ENCODE results near the gene MACO1. TPM values are rescaled to one million over a fixed set of nuclear protein-coding genes. Genes with fewer than 3 reads are reported as not detected.

The MACO1 gene
- total RNA-seq, 2 donors from 2014 or later, result 17.7 to 28.2 TPM

- no peak for DNase-seq
Observed at GRCh38 chr1:25533775-25534409, 103.2 kb downstream of the MACO1 start.

GRCh38 chr1:25534410-25534788 is 103.7 kb downstream of the MACO1 start:
- Histone ChIP-seq H3K4me1 (no peaks in the 10 kb centered on the region), H3K27me3 (no peaks in the 10 kb centered on the region), H3K9ac (ENCODE audit: low read depth in 2 of 2, low read length in 2 of 2) (no peak overlapping the region), H3K27ac (no peak overlapping the region), H3K36me3 (no peaks in the 10 kb centered on the region), H3K4me3 (no peak overlapping the region), H3K9me3 (no peaks in the 10 kb centered on the region)
- no peak for DNase-seq
- intact Hi-C loops (cut with DNase I), result no loop called here
- TF ChIP-seq CTCF (IDR thresholded peaks at IDR 0.05), result no peak

More at GRCh38 chr1:25533775-25534409, 103.2 kb downstream of the MACO1 start:
- H3K27ac ChIP-seq, result no peak overlapping the region
- no peak overlapping the region for H3K4me3 ChIP-seq
- intact Hi-C loops (cut with DNase I), result no loop called here
- H3K36me3 ChIP-seq, result no peaks in the 10 kb centered on the region
- no peaks in the 10 kb centered on the region for H3K9me3 ChIP-seq
- no peak for TF ChIP-seq CTCF (IDR thresholded peaks at IDR 0.05)
- H3K27me3 ChIP-seq, result no peaks in the 10 kb centered on the region
- H3K4me1 ChIP-seq, result no peaks in the 10 kb centered on the region
- H3K9ac ChIP-seq (ENCODE audit: low read depth in 2 of 2, low read length in 2 of 2), result no peak overlapping the region

GRCh38 chr1:25536124-25536523 is 105.4 kb downstream of the MACO1 start:
- intact Hi-C loops (cut with DNase I), result no loop called here
- no peak for DNase-seq
- no peak for TF ChIP-seq CTCF (IDR thresholded peaks at IDR 0.05)

GRCh38 chr1:25537153-25537831 is 106.6 kb downstream of the MACO1 start:
- no peak for DNase-seq
- intact Hi-C loops (cut with DNase I), result no loop called here
- Histone ChIP-seq H3K27ac (no peak overlapping the region), H3K4me1 (no peaks in the 10 kb centered on the region), H3K9ac (ENCODE audit: low read depth in 2 of 2, low read length in 2 of 2) (no peak overlapping the region), H3K4me3 (no peak overlapping the region), H3K27me3 (no peaks in the 10 kb centered on the region), H3K9me3 (no peaks in the 10 kb centered on the region), H3K36me3 (no peaks in the 10 kb centered on the region)
- no peak for TF ChIP-seq CTCF (IDR thresholded peaks at IDR 0.05)

More at GRCh38 chr1:25536124-25536523, 105.4 kb downstream of the MACO1 start:
- Histone ChIP-seq H3K27ac (no peak overlapping the region), H3K4me1 (no peaks in the 10 kb centered on the region), H3K36me3 (no peaks in the 10 kb centered on the region), H3K27me3 (no peaks in the 10 kb centered on the region), H3K9ac (ENCODE audit: low read depth in 2 of 2, low read length in 2 of 2) (no peak overlapping the region), H3K4me3 (no peak overlapping the region), H3K9me3 (no peaks in the 10 kb centered on the region)

- H3K27ac ChIP-seq, result no peak overlapping the region
- TF ChIP-seq CTCF (IDR thresholded peaks at IDR 0.05), result no peak
- intact Hi-C loops (cut with DNase I), result no loop called here
- H3K9me3 ChIP-seq, result no peaks in the 10 kb centered on the region
- DNase-seq, result no peak
- no peaks in the 10 kb centered on the region for H3K4me1 ChIP-seq
- H3K36me3 ChIP-seq, result no peaks in the 10 kb centered on the region
- H3K27me3 ChIP-seq, result no peaks in the 10 kb centered on the region
- H3K4me3 ChIP-seq, result no peak overlapping the region
- H3K9ac ChIP-seq (ENCODE audit: low read depth in 2 of 2, low read length in 2 of 2), result no peak overlapping the region
Observed at GRCh38 chr1:25538191-25538767, 107.6 kb downstream of the MACO1 start.
